ENCODE data around the gene CARMIL1.

DNA sequence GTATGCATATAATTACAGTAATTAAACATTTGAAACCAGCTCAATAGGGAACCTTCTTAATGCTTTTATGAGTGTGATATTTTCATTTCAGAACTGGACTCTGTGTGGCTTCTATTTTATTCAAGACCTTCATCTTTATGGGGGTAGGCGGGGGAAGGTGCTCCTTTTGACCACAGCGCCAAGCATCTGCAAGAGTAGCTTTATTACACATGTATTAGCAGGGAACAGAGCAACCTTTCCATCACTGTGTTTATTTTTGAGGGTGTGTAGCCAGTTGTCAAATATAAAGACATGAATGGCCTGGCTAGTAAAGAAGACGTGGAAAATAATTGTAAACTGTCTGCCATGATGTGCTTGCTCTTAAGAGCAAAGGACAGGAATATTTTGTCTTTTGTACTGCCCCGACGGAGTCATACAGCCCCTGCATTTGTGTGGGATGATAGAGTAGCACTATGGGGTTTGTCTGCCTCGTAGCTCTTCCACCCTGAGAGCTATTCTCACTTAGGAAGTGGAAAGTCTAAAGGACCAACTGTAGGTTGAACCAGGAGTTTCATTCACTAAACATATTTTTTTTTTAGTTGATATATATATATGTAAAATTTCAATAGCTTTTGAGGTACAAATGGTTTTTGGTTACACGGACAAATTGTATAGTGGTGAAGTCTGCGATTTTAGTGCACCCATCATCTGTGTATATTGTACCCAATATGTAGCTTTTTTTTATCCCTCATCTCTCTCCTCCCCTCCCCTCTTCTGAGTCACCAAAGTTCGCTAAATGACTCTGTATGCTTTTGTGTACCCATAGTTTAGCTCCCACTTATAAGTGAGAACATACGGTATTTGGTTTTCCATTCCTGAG, 91.2 kb downstream of the CARMIL1 start:
- TF ChIP-seq, protein P1, sequence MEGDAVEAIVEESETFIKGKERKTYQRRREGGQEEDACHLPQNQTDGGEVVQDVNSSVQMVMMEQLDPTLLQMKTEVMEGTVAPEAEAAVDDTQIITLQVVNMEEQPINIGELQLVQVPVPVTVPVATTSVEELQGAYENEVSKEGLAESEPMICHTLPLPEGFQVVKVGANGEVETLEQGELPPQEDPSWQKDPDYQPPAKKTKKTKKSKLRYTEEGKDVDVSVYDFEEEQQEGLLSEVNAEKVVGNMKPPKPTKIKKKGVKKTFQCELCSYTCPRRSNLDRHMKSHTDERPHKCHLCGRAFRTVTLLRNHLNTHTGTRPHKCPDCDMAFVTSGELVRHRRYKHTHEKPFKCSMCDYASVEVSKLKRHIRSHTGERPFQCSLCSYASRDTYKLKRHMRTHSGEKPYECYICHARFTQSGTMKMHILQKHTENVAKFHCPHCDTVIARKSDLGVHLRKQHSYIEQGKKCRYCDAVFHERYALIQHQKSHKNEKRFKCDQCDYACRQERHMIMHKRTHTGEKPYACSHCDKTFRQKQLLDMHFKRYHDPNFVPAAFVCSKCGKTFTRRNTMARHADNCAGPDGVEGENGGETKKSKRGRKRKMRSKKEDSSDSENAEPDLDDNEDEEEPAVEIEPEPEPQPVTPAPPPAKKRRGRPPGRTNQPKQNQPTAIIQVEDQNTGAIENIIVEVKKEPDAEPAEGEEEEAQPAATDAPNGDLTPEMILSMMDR (IDR thresholded peaks at IDR 0.05): no peak
- TF ChIP-seq POLR2A (IDR thresholded peaks at IDR 0.05): no peak
